CD4-positive, alpha-beta T cell treated with Interleukin-15 for 1 hour (primary cell): ENCODE data around the gene VEZF1.

Source experiments
- DNase-seq: peaks from one replicate; pipeline ENCODE4 v3.0.0-alpha.2; 2020

VEZF1 gene

GRCh38 chr17:57987581-57988300 lies at the start of gene VEZF1:
VEZF1 (minus strand) TSS chr17:57988254; CDS start chr17:57988111, 143 bp downstream.
- peak; percentile 78 for DNase-seq

- DNase-seq = no peak
Observed at GRCh38 chr17:58032691-58033415, 44.8 kb upstream of the VEZF1 start.

GRCh38 chr17:58028578-58028977 lies 40.5 kb upstream of the VEZF1 start:
- no peak for DNase-seq

- DNase-seq = no peak
Observed at GRCh38 chr17:58020401-58020800, 32.3 kb upstream of the VEZF1 start.

- DNase-seq = no peak
Observed at GRCh38 chr17:58019521-58019920, 31.5 kb upstream of the VEZF1 start.

GRCh38 chr17:58019039-58019438 lies 31.0 kb upstream of the VEZF1 start:
- no peak for DNase-seq

- no peak for DNase-seq
Observed at GRCh38 chr17:58010067-58010799, 22.2 kb upstream of the VEZF1 start.

GRCh38 chr17:58007781-58008706 lies 20.0 kb upstream of the VEZF1 start:
- DNase-seq = no peak

- peak; percentile 97 for DNase-seq
Observed at GRCh38 chr17:58006924-58007780, 19.1 kb upstream of the VEZF1 start, which contains the start of gene SRSF1. SRSF1 (minus strand) TSS chr17:58007246; CDS start chr17:58007137, 109 bp downstream.

- peak; percentile 66 for DNase-seq
Observed at GRCh38 chr17:58006560-58006923, 18.5 kb upstream of the VEZF1 start.

GRCh38 chr17:58005728-58006559 lies 17.9 kb upstream of the VEZF1 start:
- DNase-seq = no peak

GRCh38 chr17:58005031-58005727 lies 17.1 kb upstream of the VEZF1 start:
- DNase-seq = no peak

GRCh38 chr17:58004060-58004459 lies 16.0 kb upstream of the VEZF1 start:
- DNase-seq = no peak

GRCh38 chr17:58002973-58003372 lies 14.9 kb upstream of the VEZF1 start:
- DNase-seq = no peak

GRCh38 chr17:58002154-58002948 lies 14.3 kb upstream of the VEZF1 start:
- DNase-seq = no peak

GRCh38 chr17:58001461-58002124 lies 13.5 kb upstream of the VEZF1 start:
- DNase-seq = no peak

- DNase-seq = no peak
Observed at GRCh38 chr17:57999496-58000017, 11.5 kb upstream of the VEZF1 start.

- no peak for DNase-seq
Observed at GRCh38 chr17:57999010-57999495, 11.0 kb upstream of the VEZF1 start.
